Measurements from ENCODE around the gene RNF144A.
A peak's percentile ranks its signal among the peaks of the same experiment; 100 is the strongest.

DNA sequence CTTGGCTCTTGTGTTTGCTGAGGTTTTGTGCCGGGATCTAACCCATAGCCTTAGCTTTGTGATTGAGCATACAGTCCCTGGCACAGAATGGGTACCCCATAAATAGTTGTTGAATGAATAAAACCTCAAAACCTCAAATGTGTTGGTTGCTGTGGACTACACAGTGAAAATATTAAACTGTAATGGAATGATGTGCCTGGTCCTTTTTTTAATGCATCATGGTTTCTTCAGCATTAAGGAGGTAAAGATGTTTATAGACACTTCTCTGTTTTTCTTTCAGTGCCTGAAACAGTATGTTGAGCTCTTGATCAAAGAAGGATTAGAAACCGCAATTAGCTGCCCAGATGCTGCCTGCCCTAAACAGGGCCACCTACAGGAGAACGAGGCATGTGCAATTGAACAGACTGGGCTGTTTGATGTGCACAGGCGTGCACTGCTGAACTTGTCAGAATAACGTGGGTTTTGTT lies 97.0 kb downstream of the RNF144A start:
- TF ChIP-seq, protein P1, sequence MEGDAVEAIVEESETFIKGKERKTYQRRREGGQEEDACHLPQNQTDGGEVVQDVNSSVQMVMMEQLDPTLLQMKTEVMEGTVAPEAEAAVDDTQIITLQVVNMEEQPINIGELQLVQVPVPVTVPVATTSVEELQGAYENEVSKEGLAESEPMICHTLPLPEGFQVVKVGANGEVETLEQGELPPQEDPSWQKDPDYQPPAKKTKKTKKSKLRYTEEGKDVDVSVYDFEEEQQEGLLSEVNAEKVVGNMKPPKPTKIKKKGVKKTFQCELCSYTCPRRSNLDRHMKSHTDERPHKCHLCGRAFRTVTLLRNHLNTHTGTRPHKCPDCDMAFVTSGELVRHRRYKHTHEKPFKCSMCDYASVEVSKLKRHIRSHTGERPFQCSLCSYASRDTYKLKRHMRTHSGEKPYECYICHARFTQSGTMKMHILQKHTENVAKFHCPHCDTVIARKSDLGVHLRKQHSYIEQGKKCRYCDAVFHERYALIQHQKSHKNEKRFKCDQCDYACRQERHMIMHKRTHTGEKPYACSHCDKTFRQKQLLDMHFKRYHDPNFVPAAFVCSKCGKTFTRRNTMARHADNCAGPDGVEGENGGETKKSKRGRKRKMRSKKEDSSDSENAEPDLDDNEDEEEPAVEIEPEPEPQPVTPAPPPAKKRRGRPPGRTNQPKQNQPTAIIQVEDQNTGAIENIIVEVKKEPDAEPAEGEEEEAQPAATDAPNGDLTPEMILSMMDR (conservative IDR thresholded peaks at IDR 0.05 in 1 of 2, IDR thresholded peaks at IDR 0.05 in 1 of 2; ENCODE audit: low read depth in 1 of 2, low read length in 2 of 2) = peak in 1 of 2 donors; percentile 39
- no peak for TF ChIP-seq EZH2 (IDR thresholded peaks at IDR 0.05; ENCODE audit: low read length, missing control alignments)
